ENCODE measurements around the gene GPR171. TPM values are rescaled to one million over a fixed set of nuclear protein-coding genes. Genes with fewer than 3 reads are reported as not detected.

The GPR171 gene
- total and polyA plus RNA-seq, 2 donors (not counting 3 experiments of a cell fraction or from before 2014, with no cell fraction given), result not detected

GRCh38 chr3:151199554-151200438 is 3.2 kb downstream of the GPR171 start:
- no peaks in the 10 kb centered on the region for H4K20me1 ChIP-seq (replicated peaks; ENCODE audit: control insufficient read depth, extremely low read depth, insufficient read depth, low read length)
- H3K9me1 ChIP-seq (replicated peaks; ENCODE audit: control insufficient read depth, extremely low read depth, insufficient read depth, low read length), result no peaks in the 10 kb centered on the region
- dilution Hi-C loops (cut with MboI; ENCODE audit: extremely low pct_ligation_motif_present, low sequenced_read_pairs), result no loop called here
- BruUV-seq (replicated peaks), result no TSS peak
- ChIA-PET CTCF (interaction anchor here (0.9 kb wide), 1 partner anchor 10 kb away, joined by 3 read pairs; no protein-coding TSS in a partner anchor), POLR2A (no interaction called here)
- H3K79me2 ChIP-seq (ENCODE audit: control insufficient read depth, insufficient read depth, low read length), result no peaks in the 10 kb centered on the region
- TF ChIP-seq POLR2A (IDR thresholded peaks at IDR 0.05; ENCODE audit: low read depth, low read length), result no peak
- no peak for TF ChIP-seq EZH2 (IDR thresholded peaks at IDR 0.05; ENCODE audit: borderline replicate concordance, low read depth, low read length, severe bottlenecking)
- TF ChIP-seq MYC (IDR thresholded peaks at IDR 0.05; ENCODE audit: low read depth, low read length), result no peak
- no peak for TF ChIP-seq FOS (IDR thresholded peaks at IDR 0.05; ENCODE audit: borderline replicate concordance, insufficient read depth, low read length)
- no peak for TF ChIP-seq POLR2AphosphoS5 (IDR thresholded peaks at IDR 0.05; ENCODE audit: insufficient read depth, low read depth, low read length)
- no peak for TF ChIP-seq MAX (IDR thresholded peaks at IDR 0.05; ENCODE audit: insufficient read depth, insufficient read length)
- TF ChIP-seq CTCF (IDR thresholded peaks at IDR 0.05; ENCODE audit: extremely low read depth in 1 of 2, insufficient read depth in 1 of 2, low read depth in 1 of 2, low read length in 2 of 2), result no peak
- no peak overlapping the region for H2AFZ ChIP-seq (ENCODE audit: low read depth, low read length)
- no peaks in the 10 kb centered on the region for H3K9me3 ChIP-seq (replicated peaks; ENCODE audit: control insufficient read depth, insufficient read depth, low read length)
- H3K4me3 ChIP-seq (replicated peaks in 1 of 3; ENCODE audit: insufficient read depth in 1 of 3, low read depth in 1 of 3, low read length in 3 of 3), result no peak overlapping the region
- H3K4me2 ChIP-seq (ENCODE audit: insufficient read depth, low read length), result no peak overlapping the region
- no peaks in the 10 kb centered on the region for H3K27me3 ChIP-seq (ENCODE audit: control insufficient read depth in 2 of 2, insufficient read depth in 2 of 2, low read length in 2 of 2)
- no peak overlapping the region for H3K9ac ChIP-seq (replicated peaks; ENCODE audit: extremely low read depth, insufficient read depth, low read length)
- no peak overlapping the region for H3K27ac ChIP-seq (ENCODE audit: insufficient read depth, low read depth, low read length)
- intact Hi-C loops (cut with micrococcal nuclease), result no loop called here
- no peak for DNase-seq (ENCODE audit: low read depth, low spot score)
- no peaks in the 10 kb centered on the region for H3K4me1 ChIP-seq (ENCODE audit: control insufficient read depth, extremely low read depth, insufficient read depth, low read length)
- H3K36me3 ChIP-seq (ENCODE audit: control insufficient read depth in 2 of 2, extremely low read depth in 1 of 2, insufficient read depth in 2 of 2, low read length in 2 of 2), result no peaks in the 10 kb centered on the region
- no peak for FAIRE-seq
